ENCODE measurements around the gene PAMR1.

DNA sequence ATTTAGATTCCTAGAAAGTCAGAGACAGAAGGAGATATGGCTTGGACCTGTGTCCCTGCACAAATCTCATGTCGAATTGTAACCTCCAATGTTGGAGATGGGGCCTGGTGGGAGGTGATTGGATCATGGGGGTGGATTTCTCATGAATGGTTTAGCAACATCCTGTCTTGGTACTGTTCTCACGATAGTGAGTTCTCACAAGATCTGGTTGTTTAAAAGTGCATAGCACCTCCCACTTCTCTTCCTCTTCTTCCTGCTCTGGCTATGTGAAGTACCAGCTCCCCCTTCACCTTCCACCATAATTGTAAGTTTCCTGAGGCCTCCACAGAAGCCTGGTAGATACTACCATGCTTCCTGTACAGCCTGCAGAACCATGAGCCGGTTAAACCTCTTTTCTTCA is 27.6 kb upstream of the PAMR1 start:
- TF ChIP-seq SUZ12 (IDR thresholded peaks at IDR 0.05; ENCODE audit: extremely low read depth, insufficient read depth, insufficient read length) (no peak), YY1 (IDR thresholded peaks at IDR 0.05; ENCODE audit: insufficient read depth, insufficient read length) (no peak), ZNF274 (IDR thresholded peaks at IDR 0.05; ENCODE audit: low read depth, low read length) (no peak)

All from NT2/D1 (cell line).